BJ (cell line): ENCODE data around the gene EMX2. TPM values are rescaled to one million over a fixed set of nuclear protein-coding genes. Genes with fewer than 3 reads are reported as not detected.
A peak's percentile ranks its signal among the peaks of the same experiment; 100 is the strongest.

Source experiments
- CTCF ChIA-PET: fragments of 350-600 bp; formaldehyde crosslinking; extraction: SDS; loops from one replicate; lab custom pipeline; 2021; ENCODE audit warnings: antibody characterized with exemption, inconsistent platforms; lab: Yijun Ruan, JAX
- POLR2A ChIA-PET: fragments of 300-600 bp; sonication (Branson Sonifier 250); formaldehyde crosslinking; extraction: SDS; loops from one replicate; lab custom pipeline; 2021; ENCODE audit warnings: antibody characterized with exemption; lab: Charles Lee
- DNase-seq: peaks from one replicate; pipeline ENCODE4 v3.0.0-alpha.2; 2011; ENCODE audit warnings: low read depth
- H3K27me3 ChIP-seq: 2 replicates; pipeline ENCODE4 v1.6.0; 2011; ENCODE audit warnings: low read length; ENCODE audit not compliant: control insufficient read depth, insufficient read depth
- H3K36me3 ChIP-seq: 2 replicates; pipeline ENCODE4 v1.5.1; 2011; ENCODE audit warnings: low read length; ENCODE audit not compliant: control insufficient read depth, insufficient read depth
- H3K4me3 ChIP-seq: 2 replicates; pipeline ENCODE4 v1.5.1; 2011; ENCODE audit warnings: low read depth, mild to moderate bottlenecking, control low read depth, low read length
- CTCF ChIP-seq: IDR thresholded peaks from 2 replicates; pipeline ENCODE4 v1.5.1; 2011; ENCODE audit warnings: low read depth, mild to moderate bottlenecking, control low read depth, inconsistent platforms, low read length, moderate library complexity; ENCODE audit not compliant: insufficient read depth
- polyA plus RNA-seq: library from polyadenylated mRNA; depleted of rRNA; stranded (reverse); fragments of >200 nt; gene quantifications from 2 replicates; pipeline ENCODE4 v1.2.3, GENCODE V29; 2011

The EMX2 gene
- polyA plus RNA-seq, 1 experiment = 0.31 TPM

- peaks cover 37% of the 10 kb centered on the region for H3K27me3 ChIP-seq
- CTCF ChIA-PET = interaction anchor here (0.7 kb wide), 1 partner anchor 701 kb away, joined by 3 read pairs; no protein-coding TSS in a partner anchor
Observed at GRCh38 chr10:117540640-117541404, 1.7 kb upstream of the EMX2 start.

GRCh38 chr10:117541405-117541908 lies 1.1 kb upstream of the EMX2 start:
- CTCF ChIA-PET = interaction anchor here (0.7 kb wide), 1 partner anchor 700 kb away, joined by 3 read pairs; no protein-coding TSS in a partner anchor
- Histone ChIP-seq H3K36me3 (no peaks in the 10 kb centered on the region), H3K4me3 (peak overlapping the region; percentile 54), H3K27me3 (peaks cover 35% of the 10 kb centered on the region)
- POLR2A ChIA-PET = no interaction called here
- DNase-seq = no peak
- no peak for TF ChIP-seq CTCF

More at GRCh38 chr10:117540640-117541404, 1.7 kb upstream of the EMX2 start:
- no peak for DNase-seq
- no peak overlapping the region for H3K4me3 ChIP-seq
- no peaks in the 10 kb centered on the region for H3K36me3 ChIP-seq
- no peak for TF ChIP-seq CTCF
- POLR2A ChIA-PET = no interaction called here

- Histone ChIP-seq H3K27me3 (peaks cover 34% of the 10 kb centered on the region), H3K4me3 (peak overlapping the region; percentile 54)
- DNase-seq = peak; percentile 13
Observed at GRCh38 chr10:117541909-117542705, 439 bp upstream of the EMX2 start.

GRCh38 chr10:117543225-117544003 lies 868 bp downstream of the EMX2 start:
- H3K27me3 ChIP-seq = peaks cover 39% of the 10 kb centered on the region
- TF ChIP-seq CTCF = 0 out of 2 replicates have a peak, but pooled peaks have one; percentile 20
- DNase-seq = no peak
- ChIA-PET CTCF (interaction anchor here (0.5 to 1.4 kb wide), 3 partner anchors 41 to 245 kb away, joined by 3 to 4 read pairs (median 3); no protein-coding TSS in a partner anchor), POLR2A (no interaction called here)
- peak overlapping the region; percentile 54 for H3K4me3 ChIP-seq
- no peaks in the 10 kb centered on the region for H3K36me3 ChIP-seq

More at GRCh38 chr10:117541909-117542705, 439 bp upstream of the EMX2 start:
- ChIA-PET POLR2A (no interaction called here), CTCF (interaction anchor here (0.8 kb wide), 1 partner anchor 23 kb away, joined by 3 read pairs; no protein-coding TSS in a partner anchor)
- no peaks in the 10 kb centered on the region for H3K36me3 ChIP-seq
- TF ChIP-seq CTCF = no peak
